GM21381 (cell line): ENCODE measurements around the gene ATXN1.

Experiments used
- ATAC-seq: cut with Tn5 transposase; IDR thresholded peaks from one replicate; pipeline ENCODE4 v1.9.1; 2021; ENCODE audit warnings: mild to moderate bottlenecking, moderate library complexity; ENCODE audit not compliant: unreplicated experiment

The ATXN1 gene

GRCh38 chr6:16683641-16684194 lies 77.5 kb downstream of the ATXN1 start:
- no peak for ATAC-seq

GRCh38 chr6:16681260-16681873 lies 79.9 kb downstream of the ATXN1 start:
- ATAC-seq: no peak

- no peak for ATAC-seq
These were observed 82.2 kb downstream of the ATXN1 start for GRCh38 chr6:16679050-16679449.

- no peak for ATAC-seq
These were observed 83.8 kb downstream of the ATXN1 start for GRCh38 chr6:16677458-16677857.

GRCh38 chr6:16676978-16677377 lies 84.3 kb downstream of the ATXN1 start:
- ATAC-seq: no peak

- ATAC-seq: no peak
These were observed 84.9 kb downstream of the ATXN1 start for GRCh38 chr6:16676376-16676775.

- no peak for ATAC-seq
These were observed 86.4 kb downstream of the ATXN1 start for GRCh38 chr6:16674801-16675392.

- no peak for ATAC-seq
These were observed 88.1 kb downstream of the ATXN1 start for GRCh38 chr6:16673011-16673797.

GRCh38 chr6:16671302-16672289 lies 89.7 kb downstream of the ATXN1 start:
- ATAC-seq: no peak

- ATAC-seq: peak; percentile 31
These were observed 90.6 kb downstream of the ATXN1 start for GRCh38 chr6:16670617-16671051.

- peak; percentile 51 for ATAC-seq
These were observed 91.1 kb downstream of the ATXN1 start for GRCh38 chr6:16670183-16670582.

GRCh38 chr6:16669227-16669626 lies 92.0 kb downstream of the ATXN1 start:
- ATAC-seq: peak; percentile 45

GRCh38 chr6:16667509-16667908 lies 93.8 kb downstream of the ATXN1 start:
- no peak for ATAC-seq

GRCh38 chr6:16665992-16666391 lies 95.3 kb downstream of the ATXN1 start:
- ATAC-seq: no peak

GRCh38 chr6:16665182-16665581 lies 96.1 kb downstream of the ATXN1 start:
- ATAC-seq: no peak

GRCh38 chr6:16663901-16664300 lies 97.4 kb downstream of the ATXN1 start:
- ATAC-seq: no peak

GRCh38 chr6:16660157-16660497 lies 101.1 kb downstream of the ATXN1 start:
- ATAC-seq: peak; percentile 36

- ATAC-seq: no peak
These were observed 101.6 kb downstream of the ATXN1 start for GRCh38 chr6:16659466-16660156.

- ATAC-seq: no peak
These were observed 102.8 kb downstream of the ATXN1 start for GRCh38 chr6:16658348-16659034.
